Endothelial cell of umbilical vein (primary cell): ENCODE results near the gene VAV3. TPM values are rescaled to one million over a fixed set of nuclear protein-coding genes. Genes with fewer than 3 reads are reported as not detected.

ENCODE experiments used
- BruUV-seq: library from RNA; stranded (reverse); fragments of 400-500 nt; replicated peaks from 2 replicates; lab custom pipeline; 2021; lab: Mats Ljungman, UMichigan
- CTCF ChIA-PET: fragments of 300-600, 350-600 bp; sonication (Branson Sonifier 250); formaldehyde crosslinking; loops from one replicate; lab custom pipeline; 2021; ENCODE audit warnings: antibody characterized with exemption, inconsistent platforms; lab: Charles Lee
- POLR2A ChIA-PET: fragments of 300-600, 350-600 bp; sonication (Branson Sonifier 250); formaldehyde crosslinking; loops from one replicate; lab custom pipeline; 2021; ENCODE audit warnings: antibody characterized with exemption, inconsistent platforms; lab: Charles Lee
- DNase-seq: peaks from one replicate; pipeline ENCODE4 v3.0.0-alpha.2; 2011; ENCODE audit warnings: low read depth, low spot score
- FAIRE-seq: peaks from 2 replicates; lab custom pipeline; 2011; peaks lifted over from hg19 to GRCh38; lab: Jason Lieb, UNC
- H2AFZ ChIP-seq: 2 replicates; pipeline ENCODE4 v1.6.0; 2012; ENCODE audit warnings: low read depth, low read length, control low read depth, inconsistent platforms
- H3K27ac ChIP-seq: 2 replicates; pipeline ENCODE4 v1.5.1; 2011; ENCODE audit warnings: low read depth, mild to moderate bottlenecking, control low read depth, low read length, moderate library complexity; ENCODE audit not compliant: insufficient read depth
- H3K27me3 ChIP-seq, 2 experiments: 2 replicates each; pipeline versions ENCODE4 v1.6.0 to v1.6.1; 2011; ENCODE audit warnings: low read length in 2 of 2, mixed read lengths in 1 of 2; ENCODE audit not compliant: control insufficient read depth in 2 of 2, insufficient read depth in 2 of 2
- H3K36me3 ChIP-seq, 2 experiments: 2 replicates in 1 of 2; 3 replicates in 1 of 2; pipeline ENCODE4 v1.5.1; 2011; ENCODE audit warnings: low read length in 2 of 2, mild to moderate bottlenecking in 1 of 2, moderate library complexity in 1 of 2; ENCODE audit not compliant: control insufficient read depth in 2 of 2, insufficient read depth in 2 of 2; ENCODE audit errors: extremely low read depth in 1 of 2
- H3K4me1 ChIP-seq: 3 replicates; pipeline ENCODE4 v1.5.1; 2011; ENCODE audit warnings: mild to moderate bottlenecking, low read length; ENCODE audit not compliant: control insufficient read depth, insufficient read depth; ENCODE audit errors: extremely low read depth
- H3K4me2 ChIP-seq: 2 replicates; pipeline ENCODE4 v1.6.1; 2011; ENCODE audit warnings: low read length, control low read depth, mixed read lengths; ENCODE audit not compliant: insufficient read depth
- H3K4me3 ChIP-seq, 3 experiments: fragments of 200-600 bp in 1 of 3; sonication (generic), shearing (Covaris generic) in 1 of 3; replicated peaks in 1 of 3; 2 replicates each; pipeline ENCODE4 v1.5.1; 2011 to 2016; ENCODE audit warnings: control low read depth in 3 of 3, low read length in 3 of 3, mild to moderate bottlenecking in 2 of 3, inconsistent platforms in 1 of 3, low read depth in 1 of 3, moderate library complexity in 1 of 3; ENCODE audit not compliant: insufficient read depth in 1 of 3
- H3K79me2 ChIP-seq: 2 replicates; pipeline ENCODE4 v1.6.0; 2012; ENCODE audit warnings: low read length, inconsistent platforms; ENCODE audit not compliant: control insufficient read depth, insufficient read depth
- H3K9ac ChIP-seq: replicated peaks from 2 replicates; pipeline ENCODE3; 2011; ENCODE audit warnings: low read length, control low read depth; ENCODE audit not compliant: insufficient read depth; ENCODE audit errors: extremely low read depth
- H3K9me1 ChIP-seq: replicated peaks from 3 replicates; pipeline ENCODE4 v1.6.0; 2011; ENCODE audit warnings: mild to moderate bottlenecking, low read length; ENCODE audit not compliant: control insufficient read depth, insufficient read depth; ENCODE audit errors: extremely low read depth
- H3K9me3 ChIP-seq: replicated peaks from 2 replicates; pipeline ENCODE4 v1.5.1; 2012; ENCODE audit warnings: low read length, inconsistent platforms; ENCODE audit not compliant: control insufficient read depth, insufficient read depth
- H4K20me1 ChIP-seq: replicated peaks from 2 replicates; pipeline ENCODE3; 2011; ENCODE audit warnings: mild to moderate bottlenecking, low read length; ENCODE audit not compliant: control insufficient read depth, insufficient read depth; ENCODE audit errors: extremely low read depth
- CTCF ChIP-seq, 2 donors: IDR thresholded peaks; 1 replicate in 1 of 2; 2 replicates in 1 of 2; pipeline ENCODE4 v1.5.1; 2011; ENCODE audit warnings: low read length in 2 of 2, mild to moderate bottlenecking in 2 of 2, moderate library complexity in 2 of 2, control low read depth in 1 of 2, inconsistent platforms in 1 of 2, low read depth in 1 of 2; ENCODE audit not compliant: insufficient read depth in 1 of 2; ENCODE audit errors: extremely low read depth in 1 of 2
- EZH2 ChIP-seq: IDR thresholded peaks from 2 replicates; pipeline ENCODE4 v1.6.1; 2012; ENCODE audit warnings: borderline replicate concordance, low read depth, mild to moderate bottlenecking, moderate library complexity, low read length, inconsistent platforms; ENCODE audit not compliant: severe bottlenecking
- FOS ChIP-seq: IDR thresholded peaks from 2 replicates; pipeline ENCODE4 v1.6.1; 2011; ENCODE audit warnings: mild to moderate bottlenecking, low read length, moderate library complexity, borderline replicate concordance; ENCODE audit not compliant: insufficient read depth
- GATA2 ChIP-seq: IDR thresholded peaks from 2 replicates; pipeline ENCODE4 v1.7.0; 2011; ENCODE audit warnings: low read depth, mild to moderate bottlenecking, moderate library complexity, mixed read lengths, low read length; ENCODE audit not compliant: insufficient read length, insufficient read depth
- JUN ChIP-seq: IDR thresholded peaks from 2 replicates; pipeline ENCODE4 v1.6.1; 2011; ENCODE audit warnings: borderline replicate concordance, low read depth; ENCODE audit not compliant: insufficient read length, insufficient read depth
- MYC ChIP-seq: IDR thresholded peaks from one replicate; pipeline ENCODE4 v1.6.1; 2011; ENCODE audit warnings: mild to moderate bottlenecking, low read depth, low read length
- POLR2A ChIP-seq: IDR thresholded peaks from 2 replicates; pipeline ENCODE4 v1.6.1; 2012; ENCODE audit warnings: low read depth, mild to moderate bottlenecking, control low read depth, low read length
- POLR2AphosphoS5 ChIP-seq: IDR thresholded peaks from 2 replicates; pipeline ENCODE4 v1.6.1; 2012; ENCODE audit warnings: low read depth, mild to moderate bottlenecking, control low read depth, low read length, moderate library complexity; ENCODE audit not compliant: insufficient read depth
- dilution Hi-C: fragments of 300-500 bp; cut with MboI; formaldehyde crosslinking; loops from one replicate; pipeline ENCODE4 v1.15.0; 2019; ENCODE audit warnings: low sequenced_read_pairs; ENCODE audit not compliant: extremely low pct_ligation_motif_present
- intact Hi-C: fragments of 100-400 bp; cut with micrococcal nuclease; formaldehyde crosslinking; loops from one replicate; pipeline ENCODE4 v1.10.0; 2022
- polyA plus RNA-seq, 4 experiments: library from polyadenylated mRNA; depleted of rRNA in 3 of 4; stranded (reverse) in 3 of 4; unstranded in 1 of 4; fragments of >200 nt; gene quantifications; 2 replicates each; pipeline versions ENCODE4 v1.2.1 to v1.2.3, GENCODE V29; 2011 to 2012; ENCODE audit warnings: missing spikeins in 1 of 4
- total RNA-seq: library from RNA; stranded (reverse); gene quantifications from 2 replicates; pipeline ENCODE4 v1.2.3, GENCODE V29; 2021
- TF ChIP-seq, protein P1 (sequence below): IDR thresholded peaks from 2 replicates; pipeline ENCODE4 v1.6.1; 2011; ENCODE audit not compliant: insufficient read depth, insufficient read length

Gene VAV3
- total and polyA plus RNA-seq, 2 donors (not counting 3 experiments of a cell fraction or from before 2014, with no cell fraction given), result 0.18 to 1.5 TPM

DNA sequence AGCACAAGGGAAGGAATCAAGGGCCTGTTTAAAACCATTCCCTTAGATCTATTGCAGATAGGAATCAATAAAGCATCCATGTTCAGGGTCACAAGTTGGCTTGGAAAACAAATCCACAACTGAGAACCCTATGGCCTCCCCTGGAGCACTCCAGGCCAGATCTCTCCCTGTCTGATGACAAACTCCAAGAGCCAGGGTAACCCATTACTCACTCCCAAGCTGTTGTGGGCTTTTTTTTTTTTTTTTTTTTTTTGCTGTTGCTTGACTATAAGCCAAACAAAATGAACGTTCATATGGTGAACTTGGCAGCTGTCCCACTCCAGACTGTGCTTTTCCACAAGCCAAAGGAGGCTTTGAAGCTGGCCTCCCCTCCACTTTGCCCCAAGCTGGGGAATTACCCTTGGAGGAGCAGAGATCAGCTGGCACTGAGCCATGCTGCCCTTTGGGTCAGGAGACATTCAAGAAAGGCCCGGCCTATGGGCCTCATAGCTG, 35.7 kb upstream of the VAV3 start:
- CTCF ChIA-PET, result interaction anchor here (0.6 to 1.5 kb wide), 3 partner anchors 11 to 218 kb away, joined by 3 to 4 read pairs (median 3); no protein-coding TSS in a partner anchor
- intact Hi-C loops, result no loop called here

More for the DNA sequence above, 35.7 kb upstream of the VAV3 start:
- H3K79me2 ChIP-seq, result no peaks in the 10 kb centered on the region
- DNase-seq, result peak; percentile 87
- H3K4me1 ChIP-seq, result peaks cover 6% of the 10 kb centered on the region
- H3K27me3 ChIP-seq, result no peaks in the 10 kb centered on the region
- dilution Hi-C loops, result no loop called here
- H3K36me3 ChIP-seq, result no peaks in the 10 kb centered on the region
- no peak overlapping the region for H3K27ac ChIP-seq
- H3K9ac ChIP-seq, result no peak overlapping the region
- TF ChIP-seq CTCF (IDR thresholded peaks at IDR 0.05; ENCODE audit: extremely low read depth in 1 of 2, insufficient read depth in 1 of 2, low read depth in 1 of 2, low read length in 2 of 2) (no peak), POLR2AphosphoS5 (no peak), MYC (no peak), FOS (no peak), JUN (no peak), GATA2 (no peak), POLR2A (no peak), EZH2 (no peak)
- TF ChIP-seq, protein P1, sequence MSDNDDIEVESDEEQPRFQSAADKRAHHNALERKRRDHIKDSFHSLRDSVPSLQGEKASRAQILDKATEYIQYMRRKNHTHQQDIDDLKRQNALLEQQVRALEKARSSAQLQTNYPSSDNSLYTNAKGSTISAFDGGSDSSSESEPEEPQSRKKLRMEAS, result no peak
- no peaks in the 10 kb centered on the region for H3K9me1 ChIP-seq
- no peak overlapping the region for H3K4me3 ChIP-seq
- FAIRE-seq, result peak; percentile 53
- BruUV-seq, result no TSS peak
- POLR2A ChIA-PET, result no interaction called here
- H3K9me3 ChIP-seq, result no peaks in the 10 kb centered on the region
- no peaks in the 10 kb centered on the region for H4K20me1 ChIP-seq
- no peak overlapping the region for H2AFZ ChIP-seq
- no peak overlapping the region for H3K4me2 ChIP-seq
